Activated B cell treated with CpG ODN at 0.5 μM for 24 hours (primary cell): ENCODE results near the gene SFXN3. TPM values are rescaled to one million over a fixed set of nuclear protein-coding genes. Genes with fewer than 3 reads are reported as not detected.

Experiments used
- ATAC-seq: fragments of 200-7000 bp; cut with Tn5 transposase; one replicate; pipeline ENCODE4 v1.10.0; 2021; ENCODE audit warnings: low read depth, mild to moderate bottlenecking, moderate library complexity
- CTCF ChIA-PET: fragments of 350-600 bp; sonication (Branson Sonifier 250); formaldehyde crosslinking; loops from one replicate; lab custom pipeline; 2021; ENCODE audit warnings: antibody characterized with exemption; lab: Charles Lee
- POLR2A ChIA-PET: fragments of 350-600 bp; sonication (Branson Sonifier 250); formaldehyde crosslinking; loops from one replicate; lab custom pipeline; 2021; ENCODE audit warnings: antibody characterized with exemption; lab: Charles Lee
- DNase-seq: peaks from one replicate; pipeline ENCODE4 v3.0.0; 2022
- H3K27ac Mint-ChIP-seq: one replicate; pipeline ENCODE4 v1.8.0; 2020; ENCODE audit warnings: mixed read lengths
- H3K27me3 Mint-ChIP-seq: one replicate; pipeline ENCODE4 v1.8.0; 2021; ENCODE audit warnings: mixed read lengths
- H3K36me3 Mint-ChIP-seq: one replicate; pipeline ENCODE4 v1.8.0; 2021; ENCODE audit warnings: low read depth, mixed read lengths
- H3K4me1 Mint-ChIP-seq: one replicate; pipeline ENCODE4 v1.8.0; 2021; ENCODE audit warnings: mixed read lengths
- H3K4me3 Mint-ChIP-seq: one replicate; pipeline ENCODE4 v1.8.0; 2020; ENCODE audit warnings: mild to moderate bottlenecking, mixed read lengths
- H3K9me3 Mint-ChIP-seq: one replicate; pipeline ENCODE4 v1.8.0; 2020; ENCODE audit warnings: mixed read lengths
- CTCF ChIP-seq: fragments of 200-600 bp; IDR thresholded peaks from one replicate; pipeline ENCODE4 v1.8.0; 2022; ENCODE audit warnings: antibody characterized with exemption, mild to moderate bottlenecking
- intact Hi-C: fragments of 100-400 bp; cut with micrococcal nuclease; formaldehyde crosslinking; loops from one replicate; pipeline ENCODE4 v1.15.1; 2024
- total RNA-seq: library from RNA; stranded (reverse); gene quantifications from 2 replicates; pipeline ENCODE4 v1.2.3, GENCODE V29; 2022

Gene SFXN3
- total RNA-seq, 1 donor from 2014 or later, result 9.8 TPM

GRCh38 chr10:101085846-101086245 lies 54.8 kb downstream of the SFXN3 start:
- Mint-ChIP-seq H3K27me3 (peaks cover 60% of the 10 kb centered on the region), H3K27ac (no peak overlapping the region), H3K4me1 (no peaks in the 10 kb centered on the region), H3K36me3 (no peaks in the 10 kb centered on the region), H3K4me3 (no peak overlapping the region), H3K9me3 (no peaks in the 10 kb centered on the region)
- ATAC-seq (no peak), DNase-seq (no peak)
- intact Hi-C loops, result no loop called here
- CTCF ChIA-PET, result interaction anchor here (1.0 kb wide), 1 partner anchor 10 kb away, joined by 3 read pairs; no protein-coding TSS in a partner anchor
- POLR2A ChIA-PET, result no interaction called here
- TF ChIP-seq CTCF, result no peak

GRCh38 chr10:101087376-101087775 lies 56.3 kb downstream of the SFXN3 start:
- Mint-ChIP-seq H3K4me1 (no peaks in the 10 kb centered on the region), H3K27ac (no peak overlapping the region), H3K4me3 (no peak overlapping the region), H3K9me3 (no peaks in the 10 kb centered on the region), H3K27me3 (peaks cover 71% of the 10 kb centered on the region), H3K36me3 (no peaks in the 10 kb centered on the region)
- TF ChIP-seq CTCF, result no peak
- DNase-seq, result no peak
- intact Hi-C loops, result no loop called here
- POLR2A ChIA-PET, result no interaction called here
- ATAC-seq, result no peak
- CTCF ChIA-PET, result interaction anchor here (2.6 kb wide), 1 partner anchor 55 kb away, joined by 6 read pairs; no protein-coding TSS in a partner anchor

DNA sequence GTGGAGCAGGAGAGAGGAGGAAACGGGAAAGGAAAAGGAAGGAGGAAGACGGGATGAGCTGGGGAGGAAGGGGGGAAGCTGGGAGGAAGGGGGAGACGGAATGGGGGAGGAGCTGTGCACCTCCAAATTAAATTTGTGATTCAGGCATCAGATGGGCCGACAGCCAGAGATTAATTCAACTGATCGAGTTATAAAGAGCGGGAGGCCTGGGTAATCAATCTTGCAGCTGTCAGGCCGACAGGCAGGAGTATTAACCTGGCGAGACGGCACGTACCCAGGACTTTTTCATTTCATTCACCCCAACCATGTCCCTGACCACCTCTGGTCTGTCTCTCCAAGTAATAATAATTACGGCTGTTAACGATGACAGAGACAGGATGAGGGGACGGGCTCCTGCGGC lies 56.9 kb downstream of the SFXN3 start:
- no peak for TF ChIP-seq CTCF
- Mint-ChIP-seq H3K4me3 (no peak overlapping the region), H3K27me3 (peaks cover 72% of the 10 kb centered on the region), H3K36me3 (no peaks in the 10 kb centered on the region), H3K9me3 (no peaks in the 10 kb centered on the region), H3K27ac (no peak overlapping the region), H3K4me1 (no peaks in the 10 kb centered on the region)
- POLR2A ChIA-PET, result no interaction called here
- no peak for ATAC-seq
- DNase-seq, result no peak
- CTCF ChIA-PET, result interaction anchor here (2.6 kb wide), 1 partner anchor 54 kb away, joined by 6 read pairs; no protein-coding TSS in a partner anchor
- intact Hi-C loops, result no loop called here

GRCh38 chr10:101089520-101090299 lies 58.7 kb downstream of the SFXN3 start:
- Mint-ChIP-seq H3K27me3 (peaks cover 67% of the 10 kb centered on the region), H3K9me3 (no peaks in the 10 kb centered on the region)
- no peak for TF ChIP-seq CTCF

DNA sequence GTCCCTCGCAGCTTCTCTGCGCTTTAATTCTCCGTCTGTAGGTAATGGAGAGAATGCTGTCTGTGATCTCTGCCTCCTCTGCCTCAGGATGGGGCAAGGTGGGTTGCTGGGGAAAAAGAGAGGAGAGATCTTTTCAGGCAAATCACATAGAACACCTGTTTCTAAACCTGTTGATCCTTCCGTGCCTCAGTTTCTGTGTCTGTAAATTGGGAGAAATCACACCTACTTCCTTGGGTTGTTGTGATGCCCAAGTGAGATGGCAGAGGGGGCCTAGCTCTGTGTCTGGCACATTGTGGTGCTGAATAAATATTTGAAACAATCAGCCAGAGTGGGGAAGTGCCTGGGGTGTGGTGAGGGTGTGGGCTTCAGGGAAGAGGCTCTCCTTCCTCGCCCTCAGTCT lies 59.6 kb downstream of the SFXN3 start:
- no peak overlapping the region for H3K27ac Mint-ChIP-seq
- ChIA-PET CTCF (interaction anchor here (13.5 kb wide), 1 partner anchor 51 kb away, joined by 275 read pairs; no protein-coding TSS in a partner anchor), POLR2A (no interaction called here)
- H3K27me3 Mint-ChIP-seq, result peaks cover 68% of the 10 kb centered on the region
- no peak overlapping the region for H3K4me3 Mint-ChIP-seq
- H3K36me3 Mint-ChIP-seq, result no peaks in the 10 kb centered on the region
- intact Hi-C loops, result no loop called here
- H3K9me3 Mint-ChIP-seq, result no peaks in the 10 kb centered on the region
- TF ChIP-seq CTCF, result no peak
- no peak for ATAC-seq
- no peaks in the 10 kb centered on the region for H3K4me1 Mint-ChIP-seq
- no peak for DNase-seq

More at GRCh38 chr10:101089520-101090299, 58.7 kb downstream of the SFXN3 start:
- DNase-seq (no peak), ATAC-seq (no peak)
- ChIA-PET CTCF (interaction anchor here (2.6 to 13.5 kb wide), 2 partner anchors 51 to 52 kb away, joined by 6 to 275 read pairs; no protein-coding TSS in a partner anchor), POLR2A (no interaction called here)
- Mint-ChIP-seq H3K4me1 (no peaks in the 10 kb centered on the region), H3K27ac (no peak overlapping the region), H3K4me3 (no peak overlapping the region), H3K36me3 (no peaks in the 10 kb centered on the region)
- intact Hi-C loops, result no loop called here
